HepG2 (cell line): ENCODE results near the gene ABCG4. TPM values are rescaled to one million over a fixed set of nuclear protein-coding genes. Genes with fewer than 3 reads are reported as not detected.

Experiments used
- ATF5 ChIP-seq: sonication (generic); formaldehyde crosslinking; IDR thresholded peaks from 2 replicates; pipeline ENCODE4 v1.4.0; 2020; ENCODE audit warnings: mild to moderate bottlenecking, low read depth, missing genetic modification reagents
- CERS6 ChIP-seq: sonication (generic); formaldehyde crosslinking; IDR thresholded peaks from 2 replicates; pipeline ENCODE4 v1.5.0; 2020; ENCODE audit warnings: missing genetic modification reagents
- EED ChIP-seq: sonication (generic); formaldehyde crosslinking; IDR thresholded peaks from 2 replicates; pipeline ENCODE4 v1.5.0; 2020; ENCODE audit warnings: mild to moderate bottlenecking, missing genetic modification reagents
- ETS1 ChIP-seq: sonication (generic); formaldehyde crosslinking; IDR thresholded peaks from 2 replicates; pipeline ENCODE4 v1.4.0; 2020; ENCODE audit warnings: missing genetic modification reagents
- FOXO4 ChIP-seq: sonication (generic); formaldehyde crosslinking; conservative IDR thresholded peaks from 2 replicates; pipeline ENCODE4 v1.8.1; 2023; ENCODE audit warnings: missing genetic modification reagents
- HES4 ChIP-seq: sonication (generic); formaldehyde crosslinking; IDR thresholded peaks from 2 replicates; pipeline ENCODE4 v1.9.0; 2021; ENCODE audit warnings: mild to moderate bottlenecking, missing genetic modification reagents, borderline replicate concordance
- KMT2B ChIP-seq: IDR thresholded peaks from 2 replicates; pipeline ENCODE4 v1.6.1; 2016; ENCODE audit warnings: missing genetic modification reagents, missing compliant biosample characterization
- MAFF ChIP-seq: IDR thresholded peaks from 2 replicates; pipeline ENCODE4 v1.6.1; 2011; ENCODE audit warnings: low read depth, low read length, improper control_type of control experiment
- NR2C2 ChIP-seq: sonication (generic); formaldehyde crosslinking; IDR thresholded peaks from 2 replicates; pipeline ENCODE4 v1.4.0; 2020; ENCODE audit warnings: missing genetic modification reagents, mild to moderate bottlenecking, moderate library complexity, borderline replicate concordance
- PCBP2 ChIP-seq: fragments of 200-400 bp; formaldehyde crosslinking; optimal IDR thresholded peaks from 2 replicates; pipeline ENCODE3; 2018; ENCODE audit warnings: low read length, low read depth; ENCODE audit not compliant: poor library complexity, severe bottlenecking
- PHF5A ChIP-seq: IDR thresholded peaks from one replicate; pipeline ENCODE4 v1.6.1; 2018; ENCODE audit warnings: low read depth, missing genetic modification reagents; ENCODE audit not compliant: unreplicated experiment
- SMAD3 ChIP-seq: sonication (generic); formaldehyde crosslinking; IDR thresholded peaks from 2 replicates; pipeline ENCODE4 v1.4.0; 2020; ENCODE audit warnings: missing genetic modification reagents
- SNAPC2 ChIP-seq: sonication (generic); formaldehyde crosslinking; IDR thresholded peaks from 2 replicates; pipeline ENCODE4 v1.8.1; 2022; ENCODE audit warnings: mild to moderate bottlenecking, missing genetic modification reagents
- TARDBP ChIP-seq: sonication (generic); formaldehyde crosslinking; IDR thresholded peaks from 2 replicates; pipeline ENCODE4 v1.8.0; 2022; ENCODE audit warnings: mild to moderate bottlenecking, missing genetic modification reagents
- TCF7L2 ChIP-seq: IDR thresholded peaks from 2 replicates; pipeline ENCODE4 v1.6.1; 2011; ENCODE audit warnings: mild to moderate bottlenecking, low read depth, low read length, moderate library complexity
- TRIM24 ChIP-seq: sonication (generic); formaldehyde crosslinking; IDR thresholded peaks from 2 replicates; pipeline ENCODE4 v1.8.0; 2022; ENCODE audit warnings: mild to moderate bottlenecking, missing genetic modification reagents
- ZNF274 ChIP-seq: sonication (generic); formaldehyde crosslinking; IDR thresholded peaks from 2 replicates; pipeline ENCODE4 v1.5.1; 2020; ENCODE audit warnings: mild to moderate bottlenecking, missing genetic modification reagents
- ZNF34 ChIP-seq: sonication (generic); formaldehyde crosslinking; IDR thresholded peaks from 2 replicates; pipeline ENCODE4 v1.4.0; 2020; ENCODE audit warnings: mild to moderate bottlenecking, missing genetic modification reagents, borderline replicate concordance
- ZNF530 ChIP-seq: sonication (generic); formaldehyde crosslinking; IDR thresholded peaks from 2 replicates; pipeline ENCODE4 v1.5.0; 2020; ENCODE audit warnings: low read depth, mild to moderate bottlenecking, missing genetic modification reagents
- ZNF562 ChIP-seq: sonication (generic); formaldehyde crosslinking; IDR thresholded peaks from 2 replicates; pipeline ENCODE4 v1.8.0; 2022; ENCODE audit warnings: missing genetic modification reagents, borderline replicate concordance
- ZNF563 ChIP-seq: sonication (generic); formaldehyde crosslinking; IDR thresholded peaks from 2 replicates; pipeline ENCODE4 v1.8.0; 2022; ENCODE audit warnings: mild to moderate bottlenecking, moderate library complexity, missing genetic modification reagents
- polyA plus RNA-seq, 8 experiments: library from polyadenylated mRNA; depleted of rRNA in 3 of 8; stranded (reverse) in 7 of 8; unstranded in 1 of 8; fragments of >200 nt; fragmentation: Illumina TruSeq in 4 of 8; extraction: Trizol in 4 of 8; gene quantifications; 2 replicates each; pipeline versions ENCODE4 v1.2.1 to v1.2.3, GENCODE V29; 2011 to 2016; ENCODE audit warnings: low read depth in 4 of 8, missing spikeins in 1 of 8, mixed read lengths in 1 of 8; ENCODE audit not compliant: insufficient read depth in 1 of 8
- total RNA-seq, 5 experiments: library from RNA; depleted of rRNA; stranded (reverse); fragments of >200 nt; fragmentation: Illumina TruSeq; extraction: Trizol; gene quantifications; 2 replicates each; pipeline ENCODE4 v1.2.3, GENCODE V29; 2016; ENCODE audit warnings: low read depth in 1 of 5

The ABCG4 gene
- total and polyA plus RNA-seq, 2 of the 13 experiments (the other 11 are each of a cell fraction or from before 2014, with no cell fraction given), result not detected

GRCh38 chr11:119106564-119107537, 42.0 kb upstream of the ABCG4 start, which contains the start of gene C2CD2L (continued):
- TF ChIP-seq ZNF563 (CRISPR knock-in tag) (peak; percentile 85; the same call in 1 of the 2 replicates), ZNF274 (no peak), CERS6 (CRISPR knock-in tag) (no peak), PCBP2 (no peak), ETS1 (CRISPR knock-in tag) (no peak), PHF5A (no peak), ZNF34 (CRISPR knock-in tag) (no peak), ZNF530 (CRISPR knock-in tag) (no peak), NR2C2 (peak; percentile 53; the same call in 1 of the 2 replicates), KMT2B (no peak), FOXO4 (CRISPR knock-in tag) (no peak), TRIM24 (CRISPR knock-in tag) (no peak), SNAPC2 (no peak), EED (CRISPR knock-in tag) (no peak), TCF7L2 (no peak), TARDBP (CRISPR knock-in tag) (peak; percentile 33; the same call in 1 of the 2 replicates), SMAD3 (CRISPR knock-in tag) (no peak), HES4 (peak; percentile 43; the same call in 1 of the 2 replicates), ATF5 (CRISPR knock-in tag) (no peak), MAFF (no peak), ZNF562 (no peak)
